NCI-H345 treated with DMSO at 0.1 percent for 48 hours (cell line): Measurements from ENCODE around the gene IL5RA.

ENCODE experiments used
- DNase-seq: peaks from one replicate; lab custom pipeline; 2025; ENCODE audit not compliant: unreplicated experiment; lab: John Stamatoyannopoulos, UW

IL5RA gene

GRCh38 chr3:3109407-3110298 is 521 bp downstream of the IL5RA start:
- no peak for DNase-seq

- no peak for DNase-seq
These were observed 2.3 kb downstream of the IL5RA start for GRCh38 chr3:3107858-3108257.

- DNase-seq, result no peak
These were observed 3.0 kb downstream of the IL5RA start for GRCh38 chr3:3107181-3107580.

- no peak for DNase-seq
These were observed 4.4 kb downstream of the IL5RA start for GRCh38 chr3:3105815-3106214.

- no peak for DNase-seq
These were observed 4.9 kb downstream of the IL5RA start for GRCh38 chr3:3105246-3105645.

- DNase-seq, result no peak
These were observed 7.4 kb downstream of the IL5RA start for GRCh38 chr3:3102751-3103150.

GRCh38 chr3:3101660-3102458 is 8.3 kb downstream of the IL5RA start:
- DNase-seq, result no peak

GRCh38 chr3:3097958-3098357 is 12.2 kb downstream of the IL5RA start:
- no peak for DNase-seq

- no peak for DNase-seq
These were observed 21.2 kb downstream of the IL5RA start for GRCh38 chr3:3089017-3089416.

GRCh38 chr3:3087716-3088465 is 22.3 kb downstream of the IL5RA start:
- DNase-seq, result no peak

GRCh38 chr3:3087279-3087678 is 22.9 kb downstream of the IL5RA start:
- DNase-seq, result no peak

- DNase-seq, result no peak
These were observed 23.9 kb downstream of the IL5RA start for GRCh38 chr3:3086239-3086638.

GRCh38 chr3:3085782-3086181 is 24.4 kb downstream of the IL5RA start:
- DNase-seq, result no peak

- no peak for DNase-seq
These were observed 25.3 kb downstream of the IL5RA start for GRCh38 chr3:3084890-3085289.

GRCh38 chr3:3082234-3082924 is 27.8 kb downstream of the IL5RA start:
- no peak for DNase-seq

- DNase-seq, result no peak
These were observed 28.6 kb downstream of the IL5RA start for GRCh38 chr3:3081381-3082233.

GRCh38 chr3:3080309-3080708 is 29.9 kb downstream of the IL5RA start:
- DNase-seq, result peak; percentile 42

- no peak for DNase-seq
These were observed 35.5 kb downstream of the IL5RA start for GRCh38 chr3:3074551-3075257.

- no peak for DNase-seq
These were observed 39.0 kb downstream of the IL5RA start for GRCh38 chr3:3071136-3071535.
